Cardiac muscle cell (in vitro differentiated cells and primary cell): ENCODE results near the gene FGG. TPM values are rescaled to one million over a fixed set of nuclear protein-coding genes. Genes with fewer than 3 reads are reported as not detected.
"Not testable (repeated sequence)": the region's sequence is repeated elsewhere in the genome, so short reads cannot be mapped to it uniquely, and the experiment has no call there.

ENCODE experiments used
- DNase-seq, 2 donors: peaks; one replicate each; pipeline versions ENCODE4 v3.0.0 to v3.0.0-alpha.2; 2010 to 2017; ENCODE audit warnings: low read depth in 1 of 2, low spot score in 1 of 2
- H3K27ac ChIP-seq: fragments of 200-600 bp; sonication (generic); 2 replicates; pipeline ENCODE4 v1.5.1; 2016
- H3K27me3 ChIP-seq: fragments of 200-600 bp; sonication (generic); 2 replicates; pipeline ENCODE4 v1.6.0; 2016; ENCODE audit warnings: control low read depth
- H3K36me3 ChIP-seq: fragments of 200-600 bp; sonication (generic); 2 replicates; pipeline ENCODE4 v1.5.1; 2016; ENCODE audit warnings: control low read depth
- H3K4me1 ChIP-seq: fragments of 200-600 bp; sonication (generic); 2 replicates; pipeline ENCODE4 v1.8.1; 2017; ENCODE audit warnings: low read depth, mild to moderate bottlenecking, mixed run types
- H3K4me3 ChIP-seq: fragments of 200-600 bp; sonication (generic); 2 replicates; pipeline ENCODE4 v1.5.1; 2016; ENCODE audit warnings: mild to moderate bottlenecking
- H3K9me3 ChIP-seq: fragments of 200-600 bp; sonication (generic); 2 replicates; pipeline ENCODE4 v1.5.1; 2017; ENCODE audit warnings: low read depth, mild to moderate bottlenecking, control low read depth
- CTCF ChIP-seq: IDR thresholded peaks from 2 replicates; pipeline ENCODE4 v1.5.1; 2012; ENCODE audit warnings: low read depth, mild to moderate bottlenecking, low read length
- polyA plus RNA-seq: library from polyadenylated mRNA; unstranded; fragments of >200 nt; fragmentation: Nextera tagmentation; extraction: Ambion mirVana; gene quantifications from 2 replicates; pipeline ENCODE4 v1.2.1, GENCODE V29; 2016
- total RNA-seq: library from RNA; depleted of rRNA; stranded (reverse); fragments of >200 nt; gene quantifications from 2 replicates; pipeline ENCODE4 v1.2.3, GENCODE V29; 2016

The FGG gene
- total and polyA plus RNA-seq, 2 experiments from 2014 or later, result 0.68 TPM; not detected in 1

GRCh38 chr4:154603033-154603943, 9.2 kb downstream of the FGG start:
- no peaks in the 10 kb centered on the region for H3K9me3 ChIP-seq
- no peak overlapping the region for H3K27ac ChIP-seq
- no peaks in the 10 kb centered on the region for H3K36me3 ChIP-seq
- no peaks in the 10 kb centered on the region for H3K4me1 ChIP-seq
- DNase-seq, result no peak
- no peaks in the 10 kb centered on the region for H3K27me3 ChIP-seq
- no peak overlapping the region for H3K4me3 ChIP-seq
- TF ChIP-seq CTCF, result no peak

- Histone ChIP-seq H3K27ac (no peak overlapping the region), H3K27me3 (no peaks in the 10 kb centered on the region), H3K4me1 (no peaks in the 10 kb centered on the region), H3K4me3 (no peak overlapping the region), H3K36me3 (no peaks in the 10 kb centered on the region), H3K9me3 (no peaks in the 10 kb centered on the region)
- DNase-seq, result no peak
- no peak for TF ChIP-seq CTCF
These were observed 9.9 kb downstream of the FGG start for GRCh38 chr4:154602404-154603020.

GRCh38 chr4:154597798-154598774, 14.4 kb downstream of the FGG start:
- Histone ChIP-seq H3K27ac (no peak overlapping the region), H3K4me1 (no peaks in the 10 kb centered on the region), H3K27me3 (no peaks in the 10 kb centered on the region), H3K4me3 (no peak overlapping the region), H3K36me3 (no peaks in the 10 kb centered on the region), H3K9me3 (no peaks in the 10 kb centered on the region)
- TF ChIP-seq CTCF, result no peak
- DNase-seq, result no peak

- not testable (repeated sequence) for H3K4me1 ChIP-seq, H3K4me3 ChIP-seq, H3K27me3 ChIP-seq, H3K27ac ChIP-seq, H3K9me3 ChIP-seq, H3K36me3 ChIP-seq, DNase-seq
These were observed 15.2 kb downstream of the FGG start for GRCh38 chr4:154597281-154597680.

GRCh38 chr4:154595807-154596206, 16.6 kb downstream of the FGG start:
- H3K9me3 ChIP-seq, result no peaks in the 10 kb centered on the region
- H3K36me3 ChIP-seq, result no peaks in the 10 kb centered on the region
- no peak overlapping the region for H3K27ac ChIP-seq
- no peaks in the 10 kb centered on the region for H3K27me3 ChIP-seq
- TF ChIP-seq CTCF, result no peak
- no peak overlapping the region for H3K4me3 ChIP-seq
- no peak for DNase-seq
- no peaks in the 10 kb centered on the region for H3K4me1 ChIP-seq

GRCh38 chr4:154594343-154594742, 18.1 kb downstream of the FGG start:
- not testable (repeated sequence) for H3K9me3 ChIP-seq, H3K4me3 ChIP-seq, H3K36me3 ChIP-seq, H3K4me1 ChIP-seq, DNase-seq, H3K27me3 ChIP-seq, H3K27ac ChIP-seq
